ENCODE data around the gene DDX60.

Gene DDX60

DNA sequence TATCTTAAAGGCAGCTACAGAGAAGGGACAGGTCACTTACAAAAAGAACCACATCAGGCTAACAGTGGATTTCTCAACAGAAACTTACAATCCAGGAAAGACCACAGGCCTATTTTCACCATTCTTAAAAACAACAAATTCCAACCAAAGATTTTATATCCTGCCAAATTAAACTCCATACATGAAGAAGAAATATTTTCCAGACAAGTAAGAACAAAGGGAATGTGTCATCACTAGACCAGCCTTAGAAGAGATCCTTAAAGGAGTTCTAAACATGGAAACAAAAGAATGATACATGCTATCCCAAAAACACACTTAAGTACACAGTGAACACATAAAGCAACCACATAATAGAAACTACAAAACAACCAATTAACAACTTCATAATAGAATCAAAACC is 120.6 kb downstream of the DDX60 start:
- Histone ChIP-seq H3K9me3 (ENCODE audit: control insufficient read depth, low read length) (no peaks in the 10 kb centered on the region), H3K27me3 (ENCODE audit: control insufficient read depth, insufficient read depth, low read length) (no peaks in the 10 kb centered on the region), H3K4me3 (ENCODE audit: low read length) (no peak overlapping the region), H3K4me1 (ENCODE audit: control insufficient read depth, insufficient read depth, low read length) (no peaks in the 10 kb centered on the region), H3K36me3 (ENCODE audit: control insufficient read depth, insufficient read depth, low read length) (no peaks in the 10 kb centered on the region), H3K9ac (ENCODE audit: low read length) (no peak overlapping the region)

DNA sequence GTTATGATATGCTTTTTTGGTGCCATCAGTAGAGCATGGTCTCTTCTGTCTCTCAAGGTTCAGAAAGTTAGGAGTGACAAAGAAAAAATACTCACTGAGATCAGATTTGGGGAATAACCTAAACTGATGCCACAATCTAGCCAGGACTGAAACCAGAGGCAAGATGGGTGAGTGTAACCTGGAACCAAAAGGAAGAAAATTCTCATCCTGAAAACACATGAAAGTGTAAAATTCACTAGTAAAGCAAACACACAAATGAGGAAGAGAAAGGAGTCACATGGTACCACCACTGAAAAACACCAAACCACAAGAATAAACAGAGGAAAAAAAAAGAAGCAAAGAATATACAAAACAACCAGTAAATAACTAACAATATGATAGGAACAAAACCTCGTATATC is 129.8 kb downstream of the DDX60 start:
- Histone ChIP-seq H3K9ac (ENCODE audit: low read length) (no peak overlapping the region), H3K4me3 (ENCODE audit: low read length) (no peak overlapping the region), H3K4me1 (ENCODE audit: control insufficient read depth, insufficient read depth, low read length) (no peaks in the 10 kb centered on the region), H3K27me3 (ENCODE audit: control insufficient read depth, insufficient read depth, low read length) (no peaks in the 10 kb centered on the region), H3K9me3 (ENCODE audit: control insufficient read depth, low read length) (no peaks in the 10 kb centered on the region), H3K36me3 (ENCODE audit: control insufficient read depth, insufficient read depth, low read length) (peaks cover 11% of the 10 kb centered on the region)

GRCh38 chr4:168183717-168184571 is 134.6 kb downstream of the DDX60 start:
- H3K9ac ChIP-seq (ENCODE audit: low read length), result no peak overlapping the region
- peaks cover 15% of the 10 kb centered on the region for H3K36me3 ChIP-seq (ENCODE audit: control insufficient read depth, insufficient read depth, low read length)
- H3K4me1 ChIP-seq (ENCODE audit: control insufficient read depth, insufficient read depth, low read length), result no peaks in the 10 kb centered on the region
- no peak overlapping the region for H3K4me3 ChIP-seq (ENCODE audit: low read length)
- H3K9me3 ChIP-seq (ENCODE audit: control insufficient read depth, low read length), result no peaks in the 10 kb centered on the region
- no peaks in the 10 kb centered on the region for H3K27me3 ChIP-seq (ENCODE audit: control insufficient read depth, insufficient read depth, low read length)

DNA sequence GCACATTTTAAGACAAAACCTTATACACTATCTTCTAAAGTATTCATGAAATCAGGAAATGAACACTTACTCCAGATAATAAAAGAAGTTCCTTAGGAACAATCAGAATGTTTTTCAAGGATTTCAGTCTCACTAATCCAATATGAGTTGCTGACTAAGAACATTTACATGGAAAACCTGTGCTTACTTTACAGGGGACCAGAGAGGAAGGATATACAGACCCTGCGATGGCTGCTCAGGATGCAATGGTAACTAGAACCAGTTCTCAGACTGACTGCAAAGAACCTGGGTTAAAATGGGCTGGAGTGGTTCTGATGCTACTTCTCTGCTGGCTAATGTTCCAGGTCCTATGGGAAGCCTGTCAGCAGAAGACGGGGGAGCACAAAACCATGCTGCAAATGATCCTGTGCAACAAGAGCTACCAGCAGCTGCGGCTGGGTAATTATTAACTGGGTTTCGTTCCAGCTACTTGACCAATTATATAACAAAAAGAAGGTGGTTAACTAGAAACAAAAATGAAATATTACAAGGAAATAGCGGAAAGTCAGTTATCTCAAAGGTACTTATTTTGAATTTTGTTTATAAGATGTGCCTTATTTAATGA is 140.9 kb downstream of the DDX60 start:
- no peaks in the 10 kb centered on the region for H3K27me3 ChIP-seq (ENCODE audit: control insufficient read depth, insufficient read depth, low read length)
- H3K9me3 ChIP-seq (ENCODE audit: control insufficient read depth, low read length), result no peaks in the 10 kb centered on the region
- H3K36me3 ChIP-seq (ENCODE audit: control insufficient read depth, insufficient read depth, low read length), result peaks cover 8% of the 10 kb centered on the region
- H3K9ac ChIP-seq (ENCODE audit: low read length), result no peak overlapping the region
- no peaks in the 10 kb centered on the region for H3K4me1 ChIP-seq (ENCODE audit: control insufficient read depth, insufficient read depth, low read length)
- H3K4me3 ChIP-seq (ENCODE audit: low read length), result no peak overlapping the region

DNA sequence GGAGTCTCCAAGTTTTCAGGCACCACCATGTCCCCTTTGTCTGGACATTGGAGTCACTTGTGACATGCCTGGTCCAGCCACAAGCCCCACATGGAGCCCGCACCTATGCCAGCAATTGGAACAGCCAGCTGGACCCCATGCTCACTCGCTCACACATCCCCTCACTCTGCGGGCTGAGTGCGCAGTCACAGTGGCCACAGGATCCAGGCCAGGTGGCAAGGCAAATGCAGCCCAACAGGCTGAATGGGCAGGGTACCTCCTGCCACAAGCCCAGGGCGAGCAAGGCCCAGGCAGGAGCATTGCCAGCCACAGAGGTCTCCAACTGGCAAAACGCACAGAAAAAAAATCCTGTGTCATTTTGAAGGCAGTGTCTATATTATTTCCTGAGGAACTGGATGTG is 144.2 kb downstream of the DDX60 start:
- H3K36me3 ChIP-seq (ENCODE audit: control insufficient read depth, insufficient read depth, low read length), result peaks cover 3% of the 10 kb centered on the region
- no peaks in the 10 kb centered on the region for H3K4me1 ChIP-seq (ENCODE audit: control insufficient read depth, insufficient read depth, low read length)
- no peaks in the 10 kb centered on the region for H3K27me3 ChIP-seq (ENCODE audit: control insufficient read depth, insufficient read depth, low read length)
- H3K9ac ChIP-seq (ENCODE audit: low read length), result no peak overlapping the region
- H3K4me3 ChIP-seq (ENCODE audit: low read length), result no peak overlapping the region
- H3K9me3 ChIP-seq (ENCODE audit: control insufficient read depth, low read length), result no peaks in the 10 kb centered on the region

DNA sequence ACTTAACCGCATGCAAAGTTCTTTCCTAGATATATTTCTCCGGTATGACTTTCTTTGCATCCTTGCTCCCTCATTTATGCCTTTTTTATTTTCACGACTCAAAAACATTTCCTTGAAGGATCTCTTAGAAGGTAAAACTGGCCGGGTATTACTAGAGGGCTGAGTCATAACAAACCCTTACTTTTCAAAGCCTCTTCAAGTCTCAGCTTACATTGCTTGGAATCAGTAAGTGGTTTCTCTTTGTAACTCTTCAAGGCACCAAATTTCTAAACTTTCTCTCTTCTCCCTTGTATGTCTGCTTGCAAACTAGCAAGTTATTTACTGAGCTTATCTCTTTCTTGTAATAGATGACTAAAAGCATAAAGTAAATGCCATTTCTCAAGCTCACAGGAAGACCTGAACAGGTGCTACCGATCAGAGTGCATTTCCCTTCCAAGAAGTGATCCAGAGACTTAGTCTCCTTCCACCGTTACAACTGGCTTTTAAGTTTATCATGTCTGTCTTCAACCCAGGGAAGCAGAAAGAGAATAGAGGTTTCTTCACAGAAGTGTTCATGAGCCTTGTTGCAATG is 150.8 kb downstream of the DDX60 start:
- Histone ChIP-seq H3K9me3 (ENCODE audit: control insufficient read depth, low read length) (no peaks in the 10 kb centered on the region), H3K9ac (ENCODE audit: low read length) (no peak overlapping the region), H3K4me3 (ENCODE audit: low read length) (no peak overlapping the region), H3K27me3 (ENCODE audit: control insufficient read depth, insufficient read depth, low read length) (no peaks in the 10 kb centered on the region), H3K4me1 (ENCODE audit: control insufficient read depth, insufficient read depth, low read length) (peaks cover 23% of the 10 kb centered on the region), H3K36me3 (ENCODE audit: control insufficient read depth, insufficient read depth, low read length) (peaks cover 9% of the 10 kb centered on the region)

All from mucosa of stomach (tissue), 1 donor.